Breast epithelium (tissue), 4 donors: Measurements from ENCODE around the gene KREMEN2. TPM values are rescaled to one million over a fixed set of nuclear protein-coding genes. Genes with fewer than 3 reads are reported as not detected.

Source experiments
- DNase-seq, 2 donors: peaks; one replicate each; pipeline ENCODE4 v3.0.0-alpha.2; 2019; ENCODE audit warnings: low spot score in 2 of 2
- H3K27ac ChIP-seq, 2 donors: fragments of 200-600 bp; sonication (generic) in 1 of 2; one replicate each; pipeline ENCODE4 v1.5.1; 2016 to 2019; ENCODE audit warnings: mild to moderate bottlenecking in 1 of 2
- H3K27me3 ChIP-seq, 2 donors: fragments of 200-600 bp; sonication (generic) in 1 of 2; one replicate each; pipeline versions ENCODE4 v1.5.1 to v1.6.0; 2017 to 2019; ENCODE audit warnings: control low read depth in 1 of 2, mild to moderate bottlenecking in 1 of 2
- H3K36me3 ChIP-seq: fragments of 200-600 bp; one replicate; pipeline ENCODE4 v1.5.1; 2019
- H3K4me1 ChIP-seq, 2 donors: fragments of 200-600 bp; sonication (generic); one replicate each; pipeline ENCODE4 v1.5.1; 2016 to 2019; ENCODE audit warnings: control low read depth in 1 of 2
- H3K4me3 ChIP-seq, 3 donors: fragments of 200-600 bp; sonication (generic); 1 replicate in 2 of 3; 2 replicates in 1 of 3; pipeline ENCODE4 v1.5.1; 2016 to 2019; ENCODE audit warnings: mild to moderate bottlenecking in 3 of 3, moderate library complexity in 2 of 3
- H3K9me3 ChIP-seq, 2 donors: fragments of 200-600 bp; sonication (generic) in 1 of 2; one replicate each; pipeline ENCODE4 v1.5.1; 2016 to 2019; ENCODE audit warnings: control low read depth in 1 of 2
- POLR2A ChIP-seq: fragments of 450-650 bp; IDR thresholded peaks from one replicate; pipeline ENCODE4 v1.6.1; 2016; ENCODE audit warnings: antibody characterized with exemption, mild to moderate bottlenecking, moderate library complexity
- POLR2AphosphoS5 ChIP-seq, 3 donors: sonication (generic); formaldehyde crosslinking; IDR thresholded peaks; one replicate each; pipeline ENCODE4 v1.6.1; 2017; ENCODE audit warnings: antibody characterized with exemption in 3 of 3
- intact Hi-C: fragments of 100-400 bp; cut with DNase I; formaldehyde crosslinking; loops from one replicate; pipeline ENCODE4 v1.15.1; 2023; ENCODE audit warnings: low total_unique reads
- total RNA-seq, 3 donors: library from RNA; depleted of rRNA; stranded (reverse); fragments of >200 nt; gene quantifications; one replicate each; pipeline ENCODE4 v1.1.0, GENCODE V29; 2016
- TF ChIP-seq, protein P1 (sequence below), 3 donors: fragments of 450-650 bp; IDR thresholded peaks; one replicate each; pipeline ENCODE4 v1.5.1; 2016 to 2017; ENCODE audit warnings: antibody characterized with exemption in 3 of 3, mild to moderate bottlenecking in 3 of 3, moderate library complexity in 3 of 3

Gene KREMEN2
- total RNA-seq, 3 donors from 2014 or later, result 0.33 TPM; not detected in 2

DNA sequence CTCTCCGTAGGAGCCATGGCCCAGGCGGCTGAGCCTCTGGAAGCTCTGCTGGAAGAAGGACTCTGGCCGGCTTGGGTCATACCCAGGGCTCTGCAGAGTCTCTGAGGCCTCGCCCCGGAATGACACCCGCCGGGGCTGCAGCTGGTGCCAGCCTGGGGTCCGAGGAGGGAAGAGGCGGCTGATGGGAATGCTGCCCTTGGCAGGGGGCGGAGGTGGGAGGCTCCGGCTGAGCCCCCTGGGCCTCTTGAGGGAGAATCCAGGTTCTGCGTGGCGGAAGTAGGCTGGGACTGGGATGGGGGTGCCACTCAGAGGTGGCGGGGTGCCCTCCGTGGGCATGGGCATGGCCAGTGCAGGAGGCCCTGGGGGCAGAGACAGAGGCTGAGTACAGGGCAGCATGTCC is 12.6 kb downstream of the KREMEN2 start:
- Histone ChIP-seq H3K36me3 (no peaks in the 10 kb centered on the region), H3K27ac (no peak overlapping the region), H3K27me3 (no peaks in the 10 kb centered on the region), H3K9me3 (no peaks in the 10 kb centered on the region), H3K4me1 (peaks cover 0 to 3% of the 10 kb centered on the region in 2 donors), H3K4me3 (no peak overlapping the region)
- TF ChIP-seq, protein P1, sequence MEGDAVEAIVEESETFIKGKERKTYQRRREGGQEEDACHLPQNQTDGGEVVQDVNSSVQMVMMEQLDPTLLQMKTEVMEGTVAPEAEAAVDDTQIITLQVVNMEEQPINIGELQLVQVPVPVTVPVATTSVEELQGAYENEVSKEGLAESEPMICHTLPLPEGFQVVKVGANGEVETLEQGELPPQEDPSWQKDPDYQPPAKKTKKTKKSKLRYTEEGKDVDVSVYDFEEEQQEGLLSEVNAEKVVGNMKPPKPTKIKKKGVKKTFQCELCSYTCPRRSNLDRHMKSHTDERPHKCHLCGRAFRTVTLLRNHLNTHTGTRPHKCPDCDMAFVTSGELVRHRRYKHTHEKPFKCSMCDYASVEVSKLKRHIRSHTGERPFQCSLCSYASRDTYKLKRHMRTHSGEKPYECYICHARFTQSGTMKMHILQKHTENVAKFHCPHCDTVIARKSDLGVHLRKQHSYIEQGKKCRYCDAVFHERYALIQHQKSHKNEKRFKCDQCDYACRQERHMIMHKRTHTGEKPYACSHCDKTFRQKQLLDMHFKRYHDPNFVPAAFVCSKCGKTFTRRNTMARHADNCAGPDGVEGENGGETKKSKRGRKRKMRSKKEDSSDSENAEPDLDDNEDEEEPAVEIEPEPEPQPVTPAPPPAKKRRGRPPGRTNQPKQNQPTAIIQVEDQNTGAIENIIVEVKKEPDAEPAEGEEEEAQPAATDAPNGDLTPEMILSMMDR (IDR thresholded peaks at IDR 0.05), result no peak
- TF ChIP-seq POLR2AphosphoS5 (IDR thresholded peaks at IDR 0.05), result no peak
- no peak for TF ChIP-seq POLR2A
- intact Hi-C loops, result no loop called here
- DNase-seq, result no peak

DNA sequence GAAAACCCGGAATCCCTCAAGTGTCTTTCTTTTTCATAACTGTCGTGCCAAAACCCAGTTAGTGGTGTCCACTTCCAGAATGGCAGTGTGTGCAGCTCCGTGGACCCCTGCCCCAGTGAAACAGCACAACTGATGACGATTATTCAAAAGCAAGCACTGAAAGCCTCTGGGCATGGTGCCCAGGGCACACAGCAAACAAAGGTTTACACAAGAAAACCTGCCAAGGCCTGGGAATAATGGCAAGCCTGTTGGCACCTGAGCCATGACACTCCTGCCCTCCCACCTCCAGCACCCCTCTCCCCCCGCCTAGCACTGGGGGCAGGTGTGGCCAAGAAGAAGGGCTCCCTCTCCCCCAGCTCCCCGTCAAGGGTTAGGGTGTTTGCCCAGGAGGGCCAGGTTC is 13.4 kb downstream of the KREMEN2 start:
- intact Hi-C loops, result no loop called here
- no peaks in the 10 kb centered on the region for H3K27me3 ChIP-seq
- no peaks in the 10 kb centered on the region for H3K9me3 ChIP-seq
- peaks cover 0 to 3% of the 10 kb centered on the region in 2 donors for H3K4me1 ChIP-seq
- no peak overlapping the region for H3K27ac ChIP-seq
- TF ChIP-seq, protein P1 (IDR thresholded peaks at IDR 0.05), result no peak
- TF ChIP-seq POLR2AphosphoS5 (IDR thresholded peaks at IDR 0.05) (no peak), POLR2A (no peak)
- H3K36me3 ChIP-seq, result no peaks in the 10 kb centered on the region
- DNase-seq, result no peak
- no peak overlapping the region for H3K4me3 ChIP-seq

DNA sequence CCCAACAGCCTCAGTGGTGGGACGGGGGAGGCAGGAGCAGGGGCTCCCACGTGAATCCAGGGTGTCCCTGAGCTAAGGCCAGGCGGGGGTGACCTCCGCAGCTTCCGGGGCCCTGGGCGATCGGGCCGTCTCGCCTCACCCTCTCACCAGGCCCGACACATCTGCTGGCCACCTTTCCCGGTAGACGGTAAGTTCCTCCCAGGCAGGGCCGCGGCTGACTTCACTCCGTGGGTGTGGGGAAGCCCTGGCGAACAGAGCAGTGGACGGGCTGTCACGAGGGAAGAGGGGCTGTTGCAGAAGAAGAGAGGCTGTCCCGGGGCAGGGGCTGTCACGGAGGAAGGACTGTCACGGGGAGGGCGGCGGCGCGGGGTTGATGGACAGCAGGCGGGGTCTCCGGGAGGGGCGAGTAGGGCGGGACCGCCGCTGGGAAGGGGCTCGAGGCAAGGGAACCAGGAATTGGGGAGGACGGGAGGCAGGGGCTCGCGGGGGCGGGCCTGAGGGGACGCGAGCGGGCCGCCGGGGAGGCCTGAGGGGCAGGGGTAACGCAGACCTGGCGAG is 15.7 kb downstream of the KREMEN2 start:
- Histone ChIP-seq H3K27me3 (no peaks in the 10 kb centered on the region), H3K4me3 (peak overlapping the region; percentile 73 to 83 (median 78)), H3K36me3 (no peaks in the 10 kb centered on the region), H3K9me3 (no peaks in the 10 kb centered on the region), H3K4me1 (peaks cover 3 to 6% of the 10 kb centered on the region in 2 donors), H3K27ac (no peak overlapping the region)
- intact Hi-C loops, result no loop called here
- DNase-seq, result no peak
- TF ChIP-seq POLR2AphosphoS5 (IDR thresholded peaks at IDR 0.05) (no peak), POLR2A (no peak)
- TF ChIP-seq, protein P1 (IDR thresholded peaks at IDR 0.05), result no peak

DNA sequence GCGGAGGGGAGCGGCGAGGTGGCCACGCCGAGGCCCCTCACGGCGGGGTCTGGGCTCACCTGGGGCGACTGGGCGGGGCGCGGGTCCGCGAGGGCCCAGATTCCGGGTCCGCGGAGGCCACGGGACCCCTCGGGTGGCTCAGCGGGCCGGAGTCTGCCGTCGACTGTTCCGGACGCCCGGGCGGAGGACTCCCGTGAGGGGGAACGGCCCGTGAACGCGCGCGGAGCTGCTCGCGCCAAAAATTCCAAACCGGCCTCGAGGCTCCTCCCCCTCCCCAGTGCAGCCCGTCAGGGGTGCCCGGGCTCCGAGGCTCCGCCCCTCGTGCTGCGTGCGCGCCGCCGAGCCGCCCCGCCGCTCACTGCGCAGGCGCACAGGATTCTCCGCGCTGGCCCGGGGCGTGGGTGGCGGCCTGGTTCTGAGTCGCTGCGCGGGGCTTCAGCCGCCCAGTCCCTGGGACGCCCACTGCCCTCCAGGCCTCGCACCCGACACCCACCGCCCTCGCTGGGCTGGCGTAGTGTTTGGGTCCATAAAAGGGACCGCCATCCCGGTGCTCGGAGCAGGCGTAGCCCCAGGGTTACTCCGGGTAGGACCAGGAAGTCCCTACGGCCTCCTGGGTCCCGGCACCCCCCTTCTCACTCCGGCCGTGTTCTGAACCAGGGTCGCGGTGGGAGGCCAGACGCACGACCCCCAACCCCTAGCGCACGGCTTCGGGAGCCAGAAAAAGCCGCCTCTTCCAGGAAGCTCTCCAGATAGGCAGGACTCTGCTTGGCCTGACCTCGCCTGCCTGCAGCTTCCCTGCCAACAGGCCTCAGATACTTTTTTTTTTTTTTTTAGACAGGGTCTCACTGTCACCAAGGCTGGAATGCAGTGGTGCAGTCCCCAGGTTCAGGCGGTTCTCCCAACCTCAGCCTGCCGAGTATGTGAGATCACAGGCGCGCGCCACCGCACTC is 16.4 kb downstream of the KREMEN2 start, which contains the start of gene PKMYT1:
PKMYT1 (minus strand) TSS at position 220 of the 950 bp plus-strand sequence. CDS start 789 bp downstream, outside the sequence.
- Histone ChIP-seq H3K4me1 (peaks cover 3 to 6% of the 10 kb centered on the region in 2 donors), H3K27ac (peak within 1 kb of the TSS; percentile 74 to 90), H3K36me3 (no peaks in the 10 kb centered on the region), H3K27me3 (no peaks in the 10 kb centered on the region), H3K9me3 (no peaks in the 10 kb centered on the region), H3K4me3 (peak within 1 kb of the TSS; percentile 73 to 83 (median 78))
- peak; percentile 79 to 88 (median 85) for TF ChIP-seq POLR2AphosphoS5 (IDR thresholded peaks at IDR 0.05)
- TF ChIP-seq POLR2A, result peak; percentile 82
- TF ChIP-seq, protein P1 (IDR thresholded peaks at IDR 0.05), result no peak
- peak; percentile 83 to 87 for DNase-seq
- intact Hi-C loops, result no loop called here
